SIG-M5 (cell line): Measurements from ENCODE around the gene UBE2R2.
"Not testable (repeated sequence)": the region's sequence is repeated elsewhere in the genome, so short reads cannot be mapped to it uniquely, and the experiment has no call there.

ENCODE experiments used
- DNase-seq: peaks from one replicate; lab custom pipeline; 2025; lab: John Stamatoyannopoulos, UW

The UBE2R2 gene

DNA sequence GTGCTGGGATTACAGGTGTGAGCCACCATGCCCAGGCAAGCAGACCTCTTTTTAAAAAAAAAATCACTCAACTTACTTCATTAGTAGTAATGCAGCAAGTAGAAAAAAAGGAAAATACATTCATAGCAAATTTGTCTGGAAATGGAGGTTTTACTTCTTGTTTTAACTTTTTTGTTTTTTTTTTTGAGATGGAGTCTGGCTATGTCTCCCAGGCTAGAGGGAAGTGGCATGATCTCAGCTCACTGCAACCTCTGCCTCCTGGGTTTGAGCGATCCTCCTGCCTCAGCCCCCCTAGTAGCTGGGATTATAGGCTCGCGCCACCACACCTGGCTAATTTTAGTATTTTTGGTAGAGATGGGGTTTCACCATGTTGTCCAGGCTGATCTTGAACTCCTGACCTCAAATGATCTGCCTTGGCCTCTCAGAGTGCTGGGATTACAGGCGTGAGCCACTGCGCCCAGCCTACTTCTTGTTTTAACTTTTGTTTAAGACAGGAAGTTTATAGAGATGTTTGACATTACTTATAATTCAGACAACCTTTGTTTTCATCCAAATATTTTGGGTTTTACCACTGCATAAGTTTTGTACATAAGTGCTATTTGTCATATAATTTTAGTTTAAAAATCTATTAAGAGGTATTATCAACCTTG lies 26.5 kb downstream of the UBE2R2 start:
- DNase-seq, result no peak

DNA sequence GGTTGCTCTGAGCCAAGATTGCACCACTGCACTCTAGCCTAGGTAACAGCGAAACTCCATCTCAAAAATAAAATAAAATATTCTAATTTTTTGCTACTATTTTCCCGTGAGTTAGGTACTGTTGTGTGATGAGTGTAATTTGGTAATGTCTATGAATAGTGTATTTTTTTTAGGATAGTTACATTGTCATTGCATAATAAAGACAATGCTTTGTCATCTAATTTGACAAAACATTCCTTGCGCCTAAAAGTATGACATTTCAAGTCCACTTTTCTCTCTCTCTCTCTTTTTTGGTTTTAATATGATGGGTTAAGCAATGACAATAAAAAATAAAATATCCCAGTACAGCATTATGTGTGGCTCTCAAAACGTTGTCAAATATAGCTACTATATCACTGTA lies 29.3 kb downstream of the UBE2R2 start:
- DNase-seq, result no peak

DNA sequence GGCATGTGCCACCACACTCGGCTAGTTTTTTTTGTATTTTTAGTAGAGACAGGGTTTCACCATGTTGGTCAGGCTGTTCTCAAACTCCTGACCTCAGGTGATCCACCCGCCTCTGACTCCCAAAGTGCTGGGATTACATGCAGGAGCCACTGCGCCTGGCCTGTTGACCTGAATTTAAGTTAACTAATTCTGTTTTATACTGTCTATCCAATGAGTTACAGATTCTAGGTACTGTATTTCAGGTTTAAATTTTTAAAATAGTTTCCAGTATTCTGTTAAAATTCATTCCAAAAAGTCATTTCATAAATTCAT lies 30.9 kb downstream of the UBE2R2 start:
- not testable (repeated sequence) for DNase-seq

DNA sequence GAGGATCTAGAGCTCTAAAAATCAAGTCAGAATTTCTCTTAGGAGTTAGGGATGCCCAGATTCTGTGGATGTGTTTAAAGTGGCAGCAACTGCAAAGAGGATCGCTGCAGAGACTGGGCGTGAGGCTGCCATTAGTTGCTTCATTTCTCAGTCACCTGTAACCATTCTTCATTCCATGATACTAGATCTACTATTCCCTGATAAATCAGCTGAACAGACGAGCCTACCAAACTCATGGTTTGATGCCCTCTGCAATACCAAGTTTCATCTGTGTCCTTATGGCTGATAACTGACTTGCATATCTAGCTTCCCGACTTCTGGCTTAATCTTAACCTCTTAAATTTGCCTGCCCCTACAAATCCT lies 33.3 kb downstream of the UBE2R2 start:
- DNase-seq, result no peak

DNA sequence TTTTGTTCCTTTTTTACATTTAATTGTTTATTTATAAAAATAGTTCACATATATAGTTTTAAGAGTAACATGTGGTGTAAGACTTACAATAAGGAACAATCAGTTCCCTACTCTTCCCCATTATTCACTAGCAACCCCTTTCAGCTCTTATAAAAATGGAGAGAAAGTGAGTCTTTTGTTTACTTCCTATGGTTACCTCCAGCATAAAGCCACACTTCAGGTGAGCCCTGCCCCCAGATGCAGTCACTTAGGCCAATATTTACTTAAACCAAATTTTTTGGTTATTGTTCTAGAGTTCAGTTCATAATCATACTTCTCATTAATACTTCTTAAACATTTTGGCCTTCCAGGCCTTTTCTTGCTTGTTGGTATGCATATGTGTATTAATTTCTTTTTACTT lies 33.7 kb downstream of the UBE2R2 start:
- no peak for DNase-seq

DNA sequence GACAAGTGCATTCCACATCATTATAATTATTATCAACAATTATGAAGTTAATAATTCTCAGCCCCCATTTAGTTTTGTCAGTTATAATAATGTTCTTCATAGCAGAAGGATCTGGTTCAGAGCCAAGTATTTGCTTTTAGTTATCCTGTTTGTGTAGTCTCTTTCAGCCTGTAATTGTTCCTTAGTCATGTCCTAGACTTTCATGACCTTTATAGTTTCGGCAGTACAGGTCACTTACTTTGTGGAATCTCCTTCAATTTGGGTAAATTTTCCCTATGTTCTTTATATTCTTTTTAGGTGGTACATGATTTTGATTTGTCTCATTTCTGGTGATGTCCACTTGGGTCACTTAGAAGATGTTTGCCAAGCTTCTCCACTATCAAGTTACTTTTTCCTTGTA lies 34.3 kb downstream of the UBE2R2 start:
- DNase-seq, result no peak

DNA sequence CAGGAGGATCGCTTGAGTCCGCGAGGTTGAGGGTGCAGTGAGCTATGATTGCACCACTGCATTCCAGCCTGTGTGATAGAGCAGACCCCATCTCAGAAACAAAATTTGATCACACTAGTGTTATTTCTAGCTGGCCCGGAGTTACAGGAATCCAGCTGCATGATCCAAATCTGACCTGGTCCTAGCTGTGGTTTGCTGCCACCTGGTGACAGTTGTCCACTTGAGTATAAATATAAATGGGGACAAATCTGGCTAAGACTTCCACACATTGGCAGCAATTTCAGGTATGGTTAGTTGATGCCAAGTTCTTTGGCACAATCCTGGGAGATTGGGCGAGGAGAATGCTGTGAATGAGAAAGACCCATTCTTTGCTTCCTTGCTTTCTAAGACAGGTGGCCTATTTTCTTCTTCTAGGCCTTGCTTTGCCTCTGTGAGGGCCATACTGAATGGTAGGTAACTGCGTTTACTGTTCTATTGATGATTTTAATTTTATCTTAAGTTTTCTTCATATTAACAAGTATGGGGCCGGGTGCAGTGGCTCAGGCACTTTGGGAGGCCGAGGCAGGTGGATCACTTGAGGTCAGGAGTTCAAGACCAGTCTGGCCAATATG lies 35.4 kb downstream of the UBE2R2 start:
- no peak for DNase-seq

DNA sequence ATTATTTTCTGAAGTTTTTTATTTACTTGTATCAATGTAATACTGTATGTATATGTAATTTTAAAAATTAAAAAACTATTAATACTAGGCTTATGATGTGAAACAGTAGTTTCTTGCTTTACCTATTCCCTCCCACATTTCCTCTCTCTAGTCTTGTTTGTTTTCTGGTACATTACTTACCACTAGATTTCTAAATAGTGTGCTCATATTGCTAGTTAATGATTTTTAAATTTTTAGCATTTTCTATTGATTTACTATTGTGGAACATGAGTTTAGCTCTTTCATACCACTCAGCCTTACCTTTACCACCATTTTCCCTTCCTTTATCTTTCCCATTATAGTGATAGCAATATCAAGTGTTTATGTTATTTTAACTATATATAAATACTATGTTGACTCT lies 39.3 kb downstream of the UBE2R2 start:
- no peak for DNase-seq

DNA sequence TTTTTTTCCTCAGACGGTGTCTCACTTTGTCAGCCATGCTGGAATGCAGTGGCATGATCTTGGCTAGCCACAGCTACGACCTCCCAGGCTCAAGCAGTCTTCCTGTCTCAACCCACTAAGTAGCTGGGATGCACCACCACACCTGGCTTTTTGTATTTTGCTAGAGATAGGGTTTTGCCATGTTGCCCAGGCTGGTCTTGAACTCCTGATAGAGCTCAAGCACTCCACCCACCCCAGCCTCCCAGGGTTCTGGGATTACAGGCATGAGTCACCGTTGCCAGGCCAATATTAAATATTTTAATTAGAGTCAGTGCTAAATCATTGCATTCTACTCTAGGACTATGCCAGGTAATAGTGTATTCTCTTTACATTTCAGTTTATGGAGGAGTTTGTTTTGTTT lies 41.5 kb downstream of the UBE2R2 start:
- DNase-seq, result no peak

DNA sequence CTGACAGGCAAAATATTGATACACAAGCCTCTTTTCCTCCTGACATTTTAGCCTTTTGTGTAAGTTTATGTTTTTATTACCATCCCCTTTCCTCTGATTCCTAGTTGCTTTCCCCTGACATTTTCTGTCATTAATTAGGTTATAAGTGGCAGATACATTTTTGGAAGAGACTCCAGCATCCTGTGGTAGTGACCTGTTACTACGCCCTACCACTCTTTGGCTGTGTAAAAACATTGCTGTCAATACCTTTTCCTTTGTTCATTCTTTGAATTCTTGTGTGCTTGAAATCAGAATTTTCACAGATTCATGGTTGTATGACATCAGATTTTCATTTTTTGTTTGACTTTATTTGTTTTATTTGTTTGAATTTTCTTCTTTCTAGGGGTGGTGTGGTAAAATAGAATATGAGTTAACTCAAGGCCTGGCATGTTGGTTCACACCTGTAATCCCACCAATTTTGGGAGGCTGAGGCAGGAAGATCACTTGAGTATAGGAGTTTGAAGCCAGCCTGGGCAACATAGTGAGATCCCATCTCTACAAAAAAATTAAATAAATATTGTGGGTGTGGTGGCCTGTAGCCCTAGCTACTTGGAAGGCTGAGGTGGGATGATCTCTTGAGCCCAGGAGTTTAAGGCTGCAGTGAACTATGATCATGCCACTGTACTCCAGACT lies 43.4 kb downstream of the UBE2R2 start:
- DNase-seq, result no peak

DNA sequence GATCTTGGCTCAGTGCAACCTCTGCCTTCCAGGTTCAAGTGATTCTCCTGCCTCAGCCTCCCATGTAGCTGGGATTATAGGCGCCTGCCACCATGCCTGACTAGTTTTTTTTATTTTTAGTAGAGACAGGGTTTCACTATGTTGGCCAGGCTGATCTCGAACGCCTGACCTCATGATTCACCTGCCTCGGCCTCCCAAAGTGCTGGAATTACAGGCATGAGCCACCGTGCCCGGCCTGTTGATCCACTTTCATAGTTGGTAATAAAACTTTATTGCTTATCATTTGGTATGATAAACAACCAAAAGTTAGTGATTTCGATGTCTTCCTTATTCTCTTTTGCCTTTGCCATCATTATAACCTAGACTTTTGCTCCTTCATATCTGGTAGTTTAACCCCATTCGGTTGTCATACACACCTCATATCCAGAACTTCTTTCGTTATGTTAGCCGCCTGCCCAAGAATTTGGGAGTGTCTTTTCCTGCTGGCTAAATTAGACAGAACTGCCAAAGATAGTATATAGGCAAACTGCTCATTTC lies 45.0 kb downstream of the UBE2R2 start:
- DNase-seq, result no peak

DNA sequence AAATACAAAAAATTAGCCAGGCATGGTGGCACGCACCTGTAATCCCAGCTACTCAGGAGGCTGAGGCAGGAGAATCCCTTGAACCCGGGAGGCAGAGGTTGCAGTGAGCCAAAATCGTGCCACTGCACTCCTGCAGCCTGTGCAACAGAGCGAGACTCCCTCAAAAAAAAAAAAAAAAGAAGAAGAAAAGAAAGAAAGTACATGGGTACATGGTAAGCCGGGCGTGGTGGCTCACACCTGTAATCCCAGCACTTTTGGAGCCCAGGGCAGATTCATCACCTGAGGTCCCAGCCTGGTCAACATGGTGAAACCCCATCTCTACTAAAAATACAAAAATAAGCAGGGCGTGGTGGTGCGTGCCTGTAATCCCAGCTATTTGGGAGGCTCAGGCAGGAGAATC lies 46.1 kb downstream of the UBE2R2 start:
- not testable (repeated sequence) for DNase-seq

DNA sequence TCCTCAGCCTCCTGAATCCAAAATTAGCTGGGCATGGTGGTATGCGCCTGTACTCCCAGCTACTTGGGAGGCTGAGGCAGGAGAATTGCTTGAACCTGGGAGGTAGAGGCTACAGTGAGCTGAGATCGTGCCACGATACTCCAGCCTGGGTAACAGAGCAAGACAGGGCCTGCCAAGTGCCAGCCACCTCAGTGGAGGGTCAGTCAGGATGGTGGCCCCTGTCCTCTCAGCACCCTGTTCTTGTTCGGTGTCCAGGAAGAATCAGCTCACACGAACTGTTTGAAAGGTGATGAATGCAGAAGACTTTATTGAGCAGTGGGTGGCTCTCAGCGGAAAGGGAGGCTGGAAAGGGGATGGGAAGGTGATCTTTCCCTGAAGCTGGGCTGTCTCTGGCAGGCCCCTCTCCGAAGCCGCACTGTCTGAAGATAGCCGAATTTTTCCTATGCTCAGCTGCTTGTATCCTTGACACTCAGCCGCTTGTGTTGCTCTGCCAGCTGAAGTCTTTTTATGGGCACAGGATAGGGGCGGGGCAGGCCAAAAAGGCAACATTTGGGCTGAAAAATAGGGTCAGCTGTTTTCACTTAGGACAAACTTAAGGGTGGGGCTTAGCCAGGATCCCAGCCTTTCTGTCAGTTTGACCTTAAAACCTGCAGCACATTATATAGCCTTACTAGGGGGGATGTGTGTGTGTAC lies 50.9 kb downstream of the UBE2R2 start:
- DNase-seq, result no peak

DNA sequence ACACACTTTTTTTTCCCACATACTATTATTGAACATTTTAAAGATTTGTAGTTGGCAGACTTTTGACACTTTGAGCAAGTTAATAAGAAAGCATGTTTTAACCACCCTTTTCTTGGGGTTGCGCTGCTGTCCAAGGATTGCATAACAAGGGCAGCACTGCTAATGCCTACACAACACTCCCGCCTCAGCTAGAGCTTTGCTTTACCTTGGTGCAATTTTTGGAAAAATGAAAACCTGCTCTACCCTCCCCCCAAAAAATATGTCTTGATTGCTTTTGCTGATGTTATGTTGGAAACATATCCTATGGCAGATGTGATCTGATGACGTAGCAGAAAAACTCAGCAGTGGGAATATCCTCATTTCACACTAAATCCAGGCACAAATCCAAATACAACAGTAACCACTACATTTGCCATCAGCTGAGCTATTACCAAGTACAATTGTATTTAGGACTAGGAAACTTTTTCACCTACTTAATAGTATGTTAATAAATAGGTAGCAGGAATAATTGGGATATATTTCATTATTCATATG lies 51.5 kb downstream of the UBE2R2 start:
- no peak for DNase-seq

DNA sequence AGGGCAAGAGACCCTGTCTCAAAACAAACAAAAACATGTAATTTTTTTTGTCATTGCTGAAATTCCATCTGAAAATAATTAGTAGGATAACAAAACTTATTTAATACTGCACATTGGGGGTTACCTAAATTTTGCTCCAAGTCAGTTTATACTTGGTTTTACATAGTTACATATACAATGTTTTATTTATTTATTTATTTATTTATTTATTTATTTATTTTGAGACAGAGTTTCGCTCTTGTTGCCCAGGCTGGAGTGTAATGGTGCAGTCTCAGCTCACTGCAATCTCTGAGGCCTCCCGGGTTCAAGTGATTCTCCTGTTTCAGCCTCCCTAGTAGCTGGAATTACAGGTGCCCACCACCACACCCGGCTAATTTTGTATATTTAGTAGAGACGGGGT lies 52.3 kb downstream of the UBE2R2 start:
- not testable (repeated sequence) for DNase-seq

DNA sequence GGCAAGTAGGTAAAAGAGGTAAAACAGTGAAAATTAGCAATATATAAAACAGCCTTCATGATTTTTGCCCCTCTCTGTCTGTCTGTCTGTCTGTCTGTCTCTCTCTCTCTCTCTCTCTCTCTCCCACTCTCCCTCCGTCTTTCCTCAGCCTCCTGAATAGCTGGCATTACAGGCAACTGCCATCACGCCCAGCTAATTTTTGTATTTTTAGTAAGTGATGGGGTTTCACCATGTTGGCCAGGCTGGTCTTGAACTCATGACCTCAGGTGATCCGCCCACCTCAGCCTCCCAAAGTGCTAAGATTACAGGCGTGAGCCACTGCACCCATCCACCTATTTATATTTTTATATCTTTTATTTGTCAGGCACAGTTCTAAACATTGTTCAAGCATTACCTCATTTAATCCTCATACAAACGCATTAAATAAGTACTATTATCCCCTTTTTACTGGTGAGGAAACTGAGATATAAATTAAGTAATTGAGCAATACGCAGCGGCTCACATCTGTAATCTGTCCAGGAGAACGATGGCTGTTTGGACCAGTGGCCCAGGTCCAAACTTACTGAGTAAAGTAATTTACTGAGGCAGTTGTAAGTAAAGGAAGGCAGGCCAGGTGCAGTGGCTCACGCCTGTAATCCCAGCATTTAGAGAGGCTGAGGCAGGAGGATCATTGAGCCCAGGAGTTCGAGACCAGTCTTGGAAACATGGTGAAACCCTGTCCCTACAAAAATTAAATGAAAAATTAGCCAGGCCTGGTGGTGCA lies 60.9 kb downstream of the UBE2R2 start:
- DNase-seq, result no peak

DNA sequence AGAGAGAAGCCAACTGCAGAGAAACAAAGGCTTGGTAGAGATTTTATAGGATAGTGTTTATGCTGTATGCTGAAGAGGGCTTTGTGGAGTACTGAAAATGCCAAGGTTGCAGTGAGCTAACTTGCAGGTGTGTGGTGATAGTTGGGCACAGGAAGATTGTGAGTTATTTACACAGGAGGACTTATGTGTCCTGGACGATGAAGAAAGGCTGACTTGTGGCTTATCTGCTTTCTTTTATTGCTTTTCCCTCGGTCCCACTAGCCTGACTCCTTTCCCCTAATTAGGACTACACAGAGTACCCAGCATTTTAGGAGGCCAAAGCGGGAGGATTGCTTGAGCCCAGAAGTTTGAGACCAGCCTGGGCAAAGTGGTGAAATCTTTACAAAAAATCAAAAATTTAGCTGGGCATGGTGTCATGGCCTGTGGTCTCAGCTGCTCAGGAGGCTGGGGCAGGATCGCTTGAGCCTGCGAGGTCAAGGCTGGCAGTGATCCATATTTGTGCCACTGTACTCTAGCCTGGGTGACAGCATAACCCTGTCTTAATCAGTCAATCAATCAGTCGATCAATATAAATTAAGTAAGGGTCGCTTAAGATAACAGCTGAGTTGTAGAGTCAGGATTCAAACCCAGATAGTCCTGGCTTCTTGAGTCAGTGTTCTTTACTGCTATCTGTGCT lies 61.9 kb downstream of the UBE2R2 start:
- DNase-seq, result no peak

DNA sequence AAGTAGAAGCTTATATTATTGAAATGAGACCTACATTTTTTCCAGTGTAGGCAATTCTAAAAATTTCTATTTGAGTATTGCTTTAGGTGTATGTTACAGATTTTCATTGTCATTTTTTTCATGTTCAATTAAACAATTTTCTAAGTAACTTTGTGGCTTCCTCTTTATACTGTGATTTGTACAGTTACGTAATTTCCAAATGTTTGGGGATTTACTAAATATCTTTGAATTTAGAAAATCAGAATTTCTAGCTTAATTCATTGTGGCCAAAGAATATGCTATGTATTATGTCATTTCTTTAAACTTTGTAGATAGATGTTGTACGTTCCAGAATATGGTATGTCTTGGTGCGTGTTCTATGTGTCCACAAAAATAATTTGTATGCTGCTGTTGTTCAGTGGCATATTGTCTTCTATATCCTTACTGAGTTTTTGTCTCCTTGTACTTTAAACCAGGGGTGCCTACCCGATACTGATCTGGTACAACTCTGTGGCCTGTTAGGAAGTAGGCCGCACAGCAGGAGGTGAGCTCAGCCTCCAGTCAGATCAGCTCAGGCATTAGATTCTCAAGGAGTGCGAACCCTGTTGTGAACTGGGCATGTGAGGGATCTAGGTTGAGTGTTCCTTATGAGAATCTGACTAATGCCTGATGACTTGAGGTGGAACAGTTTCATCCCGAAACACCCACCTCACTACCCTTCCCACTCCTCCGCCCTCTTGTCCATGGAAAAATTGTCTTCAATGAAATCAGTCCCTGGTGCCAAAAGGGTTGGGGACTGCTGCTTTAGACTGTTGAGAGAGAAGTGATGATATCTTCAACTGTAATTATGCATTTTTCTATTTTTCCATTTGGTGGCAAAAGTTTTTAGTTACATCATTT lies 63.5 kb downstream of the UBE2R2 start:
- no peak for DNase-seq

DNA sequence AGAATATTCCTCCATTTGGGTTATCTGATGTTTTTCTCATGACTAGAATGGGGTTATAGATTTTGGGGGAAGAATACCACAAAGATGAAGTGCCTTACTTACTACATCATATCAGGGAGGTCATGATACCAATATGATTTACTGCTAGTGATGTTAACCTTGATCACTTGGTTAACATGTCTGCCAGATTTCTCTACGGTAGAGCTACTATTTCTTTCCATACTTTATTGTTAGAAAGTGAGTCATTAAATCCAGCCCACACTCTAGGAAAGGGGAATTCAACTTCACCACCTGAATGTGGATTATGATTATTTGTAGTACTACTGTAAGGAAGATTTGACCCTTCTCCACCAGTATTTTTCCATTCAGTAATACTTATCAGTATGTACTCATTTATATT lies 64.7 kb downstream of the UBE2R2 start:
- no peak for DNase-seq
